B cell (primary cell): ENCODE measurements around the gene STAT4. TPM values are rescaled to one million over a fixed set of nuclear protein-coding genes. Genes with fewer than 3 reads are reported as not detected.

Experiments
- ATAC-seq: fragments of 200-7000 bp; cut with Tn5 transposase; one replicate; pipeline ENCODE4 v1.10.0; 2021; ENCODE audit warnings: low read depth, mild to moderate bottlenecking, moderate number of reproducible peaks, moderate library complexity
- CTCF ChIA-PET: fragments of 350-600 bp; sonication (Branson Sonifier 250); formaldehyde crosslinking; loops from one replicate; lab custom pipeline; 2021; ENCODE audit warnings: antibody characterized with exemption, inconsistent platforms; lab: Charles Lee
- POLR2A ChIA-PET: fragments of 350-600 bp; sonication (Branson Sonifier 250); formaldehyde crosslinking; loops from one replicate; lab custom pipeline; 2021; ENCODE audit warnings: antibody characterized with exemption; lab: Charles Lee
- DNase-seq: peaks from one replicate; pipeline ENCODE4 v3.0.0; 2013
- H2AFZ ChIP-seq: 2 replicates; pipeline ENCODE4 v1.6.1; 2012; ENCODE audit warnings: mild to moderate bottlenecking, low read depth, low read length; ENCODE audit not compliant: insufficient read depth, poor library complexity, severe bottlenecking
- H3K27ac ChIP-seq, 2 donors: 1 replicate in 1 of 2; 2 replicates in 1 of 2; pipeline ENCODE4 v1.5.1; 2012 to 2013; ENCODE audit warnings: low read length in 2 of 2, mild to moderate bottlenecking in 2 of 2, moderate library complexity in 1 of 2
- H3K27me3 ChIP-seq, 4 experiments: fragments of 200-600 bp in 1 of 4; sonication (generic) in 1 of 4; replicated peaks in 1 of 4; 1 replicate in 2 of 4; 2 replicates in 2 of 4; pipeline versions ENCODE4 v1.6.1 to v1.7.0; 2013 to 2016; ENCODE audit warnings: low read length in 3 of 4, mild to moderate bottlenecking in 2 of 4, mixed read lengths in 1 of 4, moderate library complexity in 1 of 4; ENCODE audit not compliant: insufficient read depth in 4 of 4, control insufficient read depth in 3 of 4; ENCODE audit errors: control extremely low read depth in 1 of 4
- H3K36me3 ChIP-seq, 2 experiments: replicated peaks in 1 of 2; 1 replicate in 1 of 2; 2 replicates in 1 of 2; pipeline versions ENCODE4 v1.6.1 to v1.7.1; 2013; ENCODE audit warnings: low read length in 1 of 2; ENCODE audit not compliant: insufficient read depth in 2 of 2, control insufficient read depth in 1 of 2; ENCODE audit errors: control extremely low read depth in 1 of 2, extremely low read depth in 1 of 2
- H3K4me1 ChIP-seq, 2 donors: fragments of 200-600 bp in 1 of 2; sonication (generic) in 1 of 2; 1 replicate in 1 of 2; 2 replicates in 1 of 2; pipeline versions ENCODE4 v1.5.1 to v1.6.1; 2013 to 2017; ENCODE audit warnings: low read length in 2 of 2; ENCODE audit not compliant: control insufficient read depth in 2 of 2, insufficient read depth in 2 of 2
- H3K4me2 ChIP-seq: replicated peaks from 2 replicates; pipeline ENCODE3; 2012; ENCODE audit warnings: mild to moderate bottlenecking, low read depth, low read length; ENCODE audit not compliant: poor library complexity, severe bottlenecking
- H3K4me3 ChIP-seq, 5 experiments: fragments of 200-600 bp in 1 of 5; sonication (generic) in 1 of 5; 1 replicate in 3 of 5; 2 replicates in 2 of 5; pipeline versions ENCODE4 v1.5.1 to v1.7.0; 2011 to 2016; ENCODE audit warnings: low read length in 4 of 5, mild to moderate bottlenecking in 4 of 5, low read depth in 2 of 5, control low read depth in 1 of 5, moderate library complexity in 1 of 5; ENCODE audit not compliant: insufficient read depth in 1 of 5; ENCODE audit errors: control extremely low read depth in 1 of 5, extremely low read depth in 1 of 5
- H3K79me2 ChIP-seq: fragments of 200-600 bp; sonication (generic); one replicate; pipeline ENCODE4 v1.6.0; 2016; ENCODE audit warnings: low read length; ENCODE audit not compliant: control insufficient read depth, insufficient read depth
- H3K9ac ChIP-seq: fragments of 200-600 bp; sonication (generic); 2 replicates; pipeline ENCODE4 v1.6.1; 2017; ENCODE audit warnings: mild to moderate bottlenecking, low read length, moderate library complexity
- H3K9me3 ChIP-seq, 3 donors: one replicate each; pipeline versions ENCODE4 v1.6.1 to v1.7.1; 2013; ENCODE audit warnings: low read length in 2 of 3; ENCODE audit not compliant: control insufficient read depth in 2 of 3, insufficient read depth in 1 of 3; ENCODE audit errors: control extremely low read depth in 1 of 3
- H4K20me1 ChIP-seq: 2 replicates; pipeline ENCODE4 v1.6.0; 2012; ENCODE audit warnings: mild to moderate bottlenecking, low read length; ENCODE audit not compliant: insufficient read depth, control insufficient read depth, poor library complexity, severe bottlenecking
- H3K27ac Mint-ChIP-seq: one replicate; pipeline ENCODE4 v1.8.0; 2021; ENCODE audit warnings: mixed read lengths
- H3K27me3 Mint-ChIP-seq: one replicate; pipeline ENCODE4 v1.8.0; 2021; ENCODE audit warnings: mixed read lengths
- H3K4me1 Mint-ChIP-seq: one replicate; pipeline ENCODE4 v1.8.0; 2021; ENCODE audit warnings: mixed read lengths
- H3K4me3 Mint-ChIP-seq: one replicate; pipeline ENCODE4 v1.8.0; 2021; ENCODE audit warnings: mixed read lengths
- H3K9me3 Mint-ChIP-seq: one replicate; pipeline ENCODE4 v1.8.0; 2022; ENCODE audit warnings: mixed read lengths; ENCODE audit not compliant: insufficient read depth
- CTCF ChIP-seq: fragments of 200-600 bp; IDR thresholded peaks from one replicate; pipeline ENCODE4 v1.8.0; 2022; ENCODE audit warnings: antibody characterized with exemption, mild to moderate bottlenecking
- EZH2 ChIP-seq: IDR thresholded peaks from 2 replicates; pipeline ENCODE4 v1.6.1; 2012; ENCODE audit warnings: borderline replicate concordance, low read depth, mild to moderate bottlenecking, moderate library complexity, low read length; ENCODE audit not compliant: insufficient read depth, poor library complexity, severe bottlenecking
- WGBS: methylation state at CpG from one replicate; pipeline ENCODE4 v1.1.5; 2013; ENCODE audit warnings: missing lambda C conversion rate; ENCODE audit not compliant: insufficient coverage; 5-methylcytosine and 5-hydroxymethylcytosine counted together
- intact Hi-C: fragments of 100-400 bp; cut with micrococcal nuclease; formaldehyde crosslinking; loops from one replicate; pipeline ENCODE4 v1.10.0; 2022
- polyA plus RNA-seq: library from polyadenylated mRNA; depleted of rRNA; stranded (reverse); fragments of >200 nt; gene quantifications from 2 replicates; pipeline ENCODE4 v1.2.3, GENCODE V29; 2012
- total RNA-seq, 2 donors: library from RNA; stranded (reverse); fragments of 120-200 nt in 1 of 2; gene quantifications; 1 replicate in 1 of 2; 2 replicates in 1 of 2; pipeline versions ENCODE4 v1.2.3 to v1.2.4, GENCODE V29; 2013 to 2022

STAT4 gene
- total and polyA plus RNA-seq, 2 donors (not counting 1 experiment from before 2014, with no cell fraction given), result 2.0 to 62.1 TPM

GRCh38 chr2:191059308-191059707 lies 91.5 kb downstream of the STAT4 start:
- Mint-ChIP-seq H3K4me3 (no peak overlapping the region), H3K27ac (no peak overlapping the region), H3K9me3 (no peaks in the 10 kb centered on the region), H3K4me1 (no peaks in the 10 kb centered on the region), H3K27me3 (peaks cover 15% of the 10 kb centered on the region)
- no peak for ATAC-seq
- ChIA-PET CTCF (interaction anchor here (1.8 kb wide), 1 partner anchor 96 kb away, joined by 5 read pairs; no protein-coding TSS in a partner anchor), POLR2A (no interaction called here)
- no peaks in the 10 kb centered on the region for H4K20me1 ChIP-seq
- 75% methylated on average over 2 of the region's 3 CpGs for WGBS
- DNase-seq, result no peak
- no peak overlapping the region for H3K4me3 ChIP-seq
- H3K4me2 ChIP-seq, result no peak overlapping the region
- no peaks in the 10 kb centered on the region for H3K79me2 ChIP-seq
- H2AFZ ChIP-seq, result no peak overlapping the region
- peaks cover 0 to 4% (median 1%) of the 10 kb centered on the region in 4 experiments for H3K27me3 ChIP-seq
- H3K36me3 ChIP-seq, result no peaks in the 10 kb centered on the region
- H3K9me3 ChIP-seq, result no peaks in the 10 kb centered on the region
- no peak overlapping the region for H3K27ac ChIP-seq
- no peak overlapping the region for H3K9ac ChIP-seq
- no peaks in the 10 kb centered on the region for H3K4me1 ChIP-seq
- TF ChIP-seq EZH2 (no peak), CTCF (no peak)
- intact Hi-C loops, result loop anchor here (10.0 kb wide), 1 partner anchor 245 kb away; no protein-coding TSS in a partner anchor

GRCh38 chr2:191056228-191056627 lies 94.6 kb downstream of the STAT4 start:
- Mint-ChIP-seq H3K27me3 (peaks cover 22% of the 10 kb centered on the region), H3K27ac (no peak overlapping the region), H3K4me3 (no peak overlapping the region), H3K4me1 (no peaks in the 10 kb centered on the region), H3K9me3 (no peaks in the 10 kb centered on the region)
- Histone ChIP-seq H3K9me3 (no peaks in the 10 kb centered on the region), H3K4me1 (peaks cover 6 to 10% of the 10 kb centered on the region in 2 donors), H3K27ac (no peak overlapping the region), H3K9ac (no peak overlapping the region), H3K79me2 (no peaks in the 10 kb centered on the region), H2AFZ (no peak overlapping the region), H3K27me3 (peaks cover 0 to 6% (median 2%) of the 10 kb centered on the region in 4 experiments), H4K20me1 (no peaks in the 10 kb centered on the region), H3K4me2 (no peak overlapping the region), H3K4me3 (no peak overlapping the region), H3K36me3 (no peaks in the 10 kb centered on the region)
- ATAC-seq, result no peak
- WGBS, result 75% methylated on average over 1 of the region's 2 CpGs
- ChIA-PET POLR2A (interaction anchor here (0.6 kb wide), 1 partner anchor 22 kb away, joined by 3 read pairs; no protein-coding TSS in a partner anchor), CTCF (interaction anchor here (1.1 kb wide), 1 partner anchor 99 kb away, joined by 4 read pairs; no protein-coding TSS in a partner anchor)
- TF ChIP-seq EZH2 (no peak), CTCF (no peak)
- DNase-seq, result no peak
- intact Hi-C loops, result loop anchor here (10.0 kb wide), 1 partner anchor 249 kb away; no protein-coding TSS in a partner anchor
